Skeletal muscle satellite cell (primary cell): ENCODE data around the gene PCSK9.
"Not testable (repeated sequence)": the region's sequence is repeated elsewhere in the genome, so short reads cannot be mapped to it uniquely, and the experiment has no call there.

Experiments
- H3K27me3 ChIP-seq: 2 replicates; pipeline ENCODE4 v1.7.0; 2013; ENCODE audit warnings: low read length; ENCODE audit not compliant: control insufficient read depth, insufficient read depth
- H3K36me3 ChIP-seq: 2 replicates; pipeline ENCODE4 v1.7.0; 2013; ENCODE audit warnings: mild to moderate bottlenecking, control low read depth, low read length; ENCODE audit not compliant: insufficient read depth
- H3K4me1 ChIP-seq: 2 replicates; pipeline ENCODE4 v1.7.0; 2013; ENCODE audit warnings: low read length; ENCODE audit not compliant: control insufficient read depth, insufficient read depth
- H3K4me2 ChIP-seq: 2 replicates; pipeline ENCODE4 v1.7.0; 2013; ENCODE audit warnings: mild to moderate bottlenecking, low read length
- H3K4me3 ChIP-seq: 2 replicates; pipeline ENCODE4 v1.7.0; 2013; ENCODE audit warnings: low read length
- H3K9ac ChIP-seq: 2 replicates; pipeline ENCODE4 v1.7.0; 2013; ENCODE audit warnings: mild to moderate bottlenecking, low read depth, low read length, moderate library complexity
- H3K9me3 ChIP-seq: replicated peaks from 2 replicates; pipeline ENCODE4 v1.7.0; 2013; ENCODE audit warnings: mild to moderate bottlenecking, control low read depth, low read length

PCSK9 gene

DNA sequence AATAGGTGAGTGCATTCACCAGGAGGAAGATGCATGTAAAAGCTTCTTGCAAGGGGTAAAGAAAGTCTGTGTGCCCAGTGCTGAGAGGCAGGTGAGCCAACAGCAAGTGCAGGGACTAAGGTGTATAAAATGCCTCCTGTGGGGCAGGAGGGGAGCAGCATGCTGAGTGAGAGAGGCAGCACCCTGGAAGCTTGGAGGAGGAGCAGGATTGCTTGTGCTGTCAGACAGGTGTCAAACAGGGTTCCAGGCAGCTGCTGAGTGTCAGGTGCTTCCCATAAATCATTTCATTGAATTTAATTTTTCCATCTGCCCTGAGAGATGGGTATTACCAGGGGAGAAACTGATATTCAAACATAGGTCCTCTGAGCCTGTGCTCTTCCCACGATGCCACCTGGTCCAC lies 26.7 kb upstream of the PCSK9 start:
- Histone ChIP-seq H3K9me3 (no peaks in the 10 kb centered on the region), H3K9ac (no peak overlapping the region), H3K4me2 (no peak overlapping the region), H3K4me1 (peaks cover 25% of the 10 kb centered on the region), H3K27me3 (peaks cover 18% of the 10 kb centered on the region), H3K36me3 (no peaks in the 10 kb centered on the region), H3K4me3 (no peak overlapping the region)

DNA sequence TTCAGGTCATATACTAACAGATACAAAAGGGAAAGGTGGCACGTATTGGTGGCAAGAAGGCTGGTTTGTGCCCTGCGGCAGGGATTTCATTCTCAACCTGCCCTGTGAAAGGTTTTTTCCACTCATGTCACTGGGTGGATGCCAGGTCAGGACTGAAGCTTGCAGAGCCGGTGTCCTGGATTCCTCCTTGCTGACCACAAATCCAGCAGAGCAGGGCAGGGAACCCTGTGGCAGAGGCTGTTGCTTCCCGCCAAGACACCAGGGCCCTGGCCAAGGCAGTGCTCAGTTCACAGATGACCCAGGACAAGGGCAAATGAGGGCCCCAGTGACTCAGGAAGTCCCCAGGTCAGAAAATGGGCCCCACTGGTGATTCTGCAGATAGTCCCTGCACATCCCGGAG lies 24.2 kb upstream of the PCSK9 start:
- Histone ChIP-seq H3K4me1 (peaks cover 19% of the 10 kb centered on the region), H3K9ac (no peak overlapping the region), H3K36me3 (no peaks in the 10 kb centered on the region), H3K27me3 (peaks cover 24% of the 10 kb centered on the region), H3K4me3 (no peak overlapping the region), H3K4me2 (no peak overlapping the region), H3K9me3 (no peaks in the 10 kb centered on the region)

DNA sequence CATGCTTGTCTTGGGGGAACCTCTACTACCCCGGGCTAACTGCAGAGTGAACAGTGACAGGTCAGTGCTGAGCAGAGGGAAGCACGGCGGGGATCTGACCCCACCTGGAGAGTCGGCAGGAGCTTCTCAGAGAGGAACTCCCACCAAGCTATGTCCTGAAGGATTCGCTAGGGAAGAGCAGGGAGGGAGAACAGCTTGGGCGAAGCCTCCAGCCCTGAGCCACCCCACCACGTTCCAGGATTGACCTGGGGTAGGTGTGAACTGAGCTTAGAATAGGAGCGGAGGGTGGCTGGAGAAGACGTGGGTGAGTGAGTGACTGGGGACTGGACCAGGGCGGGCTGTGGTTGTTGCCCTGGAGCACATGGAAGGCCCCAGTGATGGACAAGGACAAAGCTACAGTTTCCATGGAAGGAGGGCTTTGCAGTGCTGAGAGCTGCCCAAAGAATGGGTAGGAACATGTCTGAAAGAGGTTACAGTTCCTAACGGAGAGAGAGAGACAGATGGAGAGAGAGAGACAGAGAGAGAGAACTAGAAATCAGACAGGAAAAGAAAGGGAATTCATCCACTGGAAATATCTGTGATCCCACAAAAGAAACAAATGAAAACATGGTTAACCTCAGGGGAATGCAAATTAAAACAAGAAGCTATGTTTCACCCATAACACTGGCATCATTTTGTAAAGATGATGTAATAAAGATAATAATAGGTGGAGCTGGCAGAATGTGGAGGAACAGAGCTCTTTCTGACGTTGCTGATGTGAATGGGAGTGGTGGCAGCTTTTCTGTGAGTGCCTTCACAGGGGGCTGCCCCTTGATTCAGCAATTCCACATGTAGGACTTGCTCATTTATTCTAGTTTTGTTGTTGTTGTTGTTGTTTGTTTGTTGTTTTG lies 23.4 kb upstream of the PCSK9 start:
- H3K4me2 ChIP-seq: peak overlapping the region; percentile 20
- no peak overlapping the region for H3K9ac ChIP-seq
- H3K9me3 ChIP-seq: no peaks in the 10 kb centered on the region
- H3K4me3 ChIP-seq: no peak overlapping the region
- H3K36me3 ChIP-seq: no peaks in the 10 kb centered on the region
- H3K4me1 ChIP-seq: peaks cover 19% of the 10 kb centered on the region
- H3K27me3 ChIP-seq: peaks cover 24% of the 10 kb centered on the region

DNA sequence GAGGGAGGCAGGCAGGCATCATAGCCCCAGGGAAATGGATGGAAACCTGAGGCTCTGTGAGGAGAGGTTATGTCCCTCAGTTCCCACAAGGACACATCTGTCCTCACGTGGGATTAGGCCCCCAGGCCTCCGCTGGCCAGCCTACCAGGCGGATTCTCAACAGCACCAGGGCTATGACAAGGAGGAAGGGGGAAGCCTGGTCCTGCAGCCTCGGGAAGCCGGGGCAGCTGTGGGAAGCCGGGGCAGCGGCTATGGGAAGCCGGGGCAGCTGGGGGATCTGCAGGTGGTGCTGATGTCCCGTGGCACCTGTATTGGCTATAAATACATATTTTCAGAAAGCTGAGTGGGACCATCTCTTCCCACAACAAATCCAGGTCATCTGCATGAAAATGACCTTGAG lies 21.0 kb upstream of the PCSK9 start:
- no peak overlapping the region for H3K9ac ChIP-seq
- H3K4me3 ChIP-seq: no peak overlapping the region
- no peak overlapping the region for H3K4me2 ChIP-seq
- H3K4me1 ChIP-seq: peaks cover 25% of the 10 kb centered on the region
- H3K9me3 ChIP-seq: no peaks in the 10 kb centered on the region
- no peaks in the 10 kb centered on the region for H3K36me3 ChIP-seq
- H3K27me3 ChIP-seq: peaks cover 14% of the 10 kb centered on the region

DNA sequence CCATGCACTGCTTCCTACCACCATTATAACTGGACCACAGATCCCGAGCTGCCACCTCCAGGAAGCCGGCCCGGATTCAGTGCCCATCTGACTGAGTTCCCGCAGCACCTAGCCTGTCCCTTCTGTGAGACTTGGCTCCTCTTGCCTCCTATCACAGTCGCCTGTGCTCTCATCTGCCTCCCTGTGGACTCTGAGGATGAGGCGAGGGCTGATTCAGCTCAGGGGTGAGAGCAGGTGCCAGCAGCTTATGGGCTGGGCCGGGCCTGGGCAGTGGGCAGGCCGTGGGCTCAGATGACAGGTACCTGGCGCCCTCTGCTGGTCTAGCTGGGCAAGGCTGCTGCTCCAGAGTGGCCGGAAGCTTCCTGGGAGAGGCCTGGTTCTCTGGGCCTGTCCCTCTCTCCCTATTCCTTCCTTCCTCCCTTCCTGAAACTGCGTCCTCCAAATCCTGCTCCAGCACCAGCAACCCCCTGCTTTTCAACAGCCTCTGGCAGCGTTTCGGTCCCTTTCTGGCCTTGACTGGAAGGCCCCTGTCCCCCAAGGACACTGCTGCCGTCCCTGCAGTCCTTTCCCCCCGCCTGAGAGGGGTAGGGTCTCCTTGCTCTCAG lies 17.3 kb upstream of the PCSK9 start:
- H3K9me3 ChIP-seq: no peaks in the 10 kb centered on the region
- peak overlapping the region; percentile 31 for H3K9ac ChIP-seq
- H3K27me3 ChIP-seq: peaks cover 5% of the 10 kb centered on the region
- peaks cover 6% of the 10 kb centered on the region for H3K4me1 ChIP-seq
- H3K4me2 ChIP-seq: no peak overlapping the region
- no peaks in the 10 kb centered on the region for H3K36me3 ChIP-seq
- no peak overlapping the region for H3K4me3 ChIP-seq

DNA sequence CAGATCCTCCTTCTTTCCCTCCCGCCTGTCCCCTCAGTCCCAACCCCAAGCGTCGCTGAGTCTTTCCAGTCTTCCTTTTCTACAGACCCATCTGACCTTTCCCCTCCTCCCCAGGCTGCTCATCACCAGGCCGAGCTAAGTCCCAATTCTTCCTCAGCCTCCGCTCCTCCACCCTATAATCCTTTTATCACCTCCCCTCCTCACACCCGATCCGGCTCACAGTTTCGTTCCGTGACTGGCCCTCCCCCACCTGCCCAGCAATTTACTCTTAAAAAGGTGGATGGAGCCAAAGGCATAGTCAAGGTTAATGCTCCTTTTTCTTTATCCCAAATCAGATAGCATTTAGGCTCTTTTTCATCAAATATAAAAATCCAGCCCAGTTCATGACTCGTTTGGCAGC lies 15.2 kb upstream of the PCSK9 start:
- not testable (repeated sequence) for H3K4me3 ChIP-seq, H3K9me3 ChIP-seq, H3K4me1 ChIP-seq, H3K27me3 ChIP-seq, H3K4me2 ChIP-seq, H3K36me3 ChIP-seq, H3K9ac ChIP-seq

DNA sequence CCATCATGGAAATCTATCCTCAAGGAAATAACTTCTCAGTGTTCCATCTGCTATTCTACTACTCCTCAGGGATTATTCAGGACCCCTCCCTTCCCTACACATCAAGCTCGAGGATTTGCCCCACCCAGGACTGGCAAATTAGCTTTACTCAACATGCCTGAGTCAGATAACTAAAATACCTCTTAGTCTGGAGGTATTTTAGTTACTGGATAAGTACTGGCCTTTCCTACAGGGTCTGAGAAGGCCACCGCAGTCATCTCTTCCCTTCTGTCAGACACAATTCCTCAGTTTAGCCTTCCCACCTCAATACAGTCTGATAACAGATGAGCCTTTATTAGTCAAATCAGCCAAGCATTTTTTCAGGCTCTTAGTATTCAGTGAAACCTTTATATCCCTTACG lies 12.7 kb upstream of the PCSK9 start:
- H3K27me3 ChIP-seq: peaks cover 12% of the 10 kb centered on the region
- H3K9ac ChIP-seq, H3K4me2 ChIP-seq, H3K4me3 ChIP-seq, H3K36me3 ChIP-seq, H3K9me3 ChIP-seq, H3K4me1 ChIP-seq: not testable (repeated sequence)

GRCh38 chr1:55031098-55031497 lies 8.2 kb upstream of the PCSK9 start:
- not testable (repeated sequence) for H3K9ac ChIP-seq

GRCh38 chr1:55033265-55033614 lies 6.1 kb upstream of the PCSK9 start:
- Histone ChIP-seq H3K9ac (no peak overlapping the region), H3K4me3 (no peak overlapping the region), H3K4me2 (no peak overlapping the region), H3K27me3 (peaks cover 62% of the 10 kb centered on the region), H3K9me3 (no peaks in the 10 kb centered on the region), H3K4me1 (no peaks in the 10 kb centered on the region), H3K36me3 (no peaks in the 10 kb centered on the region)

More at GRCh38 chr1:55031098-55031497, 8.2 kb upstream of the PCSK9 start:
- H3K4me2 ChIP-seq, H3K4me1 ChIP-seq, H3K9me3 ChIP-seq, H3K36me3 ChIP-seq, H3K4me3 ChIP-seq: not testable (repeated sequence)
- H3K27me3 ChIP-seq: peaks cover 41% of the 10 kb centered on the region

DNA sequence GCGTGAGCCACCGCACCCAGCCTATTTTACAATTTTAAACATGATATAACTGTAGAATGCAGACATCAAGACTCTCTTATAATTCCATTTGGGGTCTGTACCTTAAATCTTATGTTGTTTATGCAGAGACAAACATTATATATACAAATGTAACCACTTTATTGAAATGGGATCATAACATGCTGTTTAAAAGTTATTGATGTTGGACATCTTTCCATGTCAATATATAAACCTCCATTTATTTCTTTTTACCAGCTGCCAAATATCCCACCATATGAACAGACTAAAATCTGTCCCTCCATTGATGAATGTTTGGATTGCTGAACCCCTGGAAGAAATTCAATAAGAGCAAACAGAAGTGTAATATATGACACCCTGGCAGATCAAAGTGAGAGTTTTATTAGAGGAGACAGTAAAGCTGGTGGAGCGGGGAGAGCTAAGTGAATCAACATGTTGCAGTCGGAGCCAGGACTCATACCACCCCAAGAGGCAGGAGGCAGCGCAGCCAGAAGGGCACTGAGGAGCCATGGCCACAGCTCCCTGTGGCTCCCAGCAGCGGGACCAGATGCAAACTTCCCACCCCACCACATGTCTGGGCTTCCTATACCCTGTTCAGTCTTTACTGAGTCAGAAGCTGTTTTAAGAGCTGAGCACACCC lies 4.7 kb upstream of the PCSK9 start:
- Histone ChIP-seq H3K36me3 (no peaks in the 10 kb centered on the region), H3K4me2 (no peak overlapping the region), H3K27me3 (peaks cover 76% of the 10 kb centered on the region), H3K9me3 (no peaks in the 10 kb centered on the region), H3K4me1 (peaks cover 4% of the 10 kb centered on the region), H3K4me3 (no peak overlapping the region), H3K9ac (no peak overlapping the region)

DNA sequence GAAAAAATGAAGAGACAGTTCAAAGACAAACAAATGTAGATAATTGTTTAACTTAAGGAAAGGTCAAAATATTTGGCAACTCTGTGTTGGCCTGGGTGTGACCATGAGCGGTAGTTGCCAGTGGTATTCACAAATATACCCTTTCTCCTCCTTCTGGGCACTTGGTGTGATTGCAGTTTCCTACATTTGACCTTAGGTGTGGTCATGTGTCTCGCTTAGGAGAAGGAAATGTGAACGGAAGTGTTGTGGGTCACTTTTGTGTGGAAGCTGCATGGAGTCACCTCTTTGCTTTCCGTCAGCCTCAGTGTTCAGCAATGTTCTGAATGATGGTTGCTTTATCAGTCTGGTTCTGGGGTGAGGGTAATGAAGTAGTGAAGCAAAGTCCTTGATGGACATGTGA lies 3.4 kb upstream of the PCSK9 start:
- H3K4me2 ChIP-seq: no peak overlapping the region
- H3K36me3 ChIP-seq: no peaks in the 10 kb centered on the region
- H3K27me3 ChIP-seq: peaks cover 81% of the 10 kb centered on the region
- H3K4me1 ChIP-seq: peaks cover 9% of the 10 kb centered on the region
- no peak overlapping the region for H3K4me3 ChIP-seq
- no peak overlapping the region for H3K9ac ChIP-seq
- no peaks in the 10 kb centered on the region for H3K9me3 ChIP-seq
